ENCODE measurements around the gene RASGRF2. TPM values are rescaled to one million over a fixed set of nuclear protein-coding genes. Genes with fewer than 3 reads are reported as not detected.

RASGRF2 gene
- total and polyA plus RNA-seq, 10 donors, result 0.74 to 13.9 (median 8.8) TPM

DNA sequence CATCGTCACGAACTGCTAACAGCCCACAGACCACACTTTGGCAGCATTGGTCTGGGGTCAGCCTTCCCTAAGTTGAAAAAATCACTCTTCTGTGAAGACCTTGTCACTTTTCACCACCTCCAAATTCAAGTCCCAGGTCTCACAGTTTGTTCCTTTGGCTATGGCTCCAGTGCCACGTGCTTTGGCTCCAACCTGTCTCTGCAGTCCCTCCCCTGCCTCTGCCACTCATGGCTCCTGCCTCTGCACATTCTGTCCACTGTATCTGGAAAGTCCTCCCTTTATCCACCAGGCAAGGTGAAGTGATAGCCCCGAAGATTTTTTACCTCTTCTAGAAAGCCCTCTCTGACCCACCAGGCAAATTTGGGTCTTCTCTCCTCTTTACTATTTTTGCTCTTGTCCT lies 278.3 kb downstream of the RASGRF2 start:
- WGBS, 5 donors, result 88 to 95% (median 93%) methylated on average over 4 of the region's 4 CpGs
- DNase-seq, result no peak
- intact Hi-C loops (cut with DNase I; ENCODE audit: low total_unique reads), result no loop called here
- H3K4me1 ChIP-seq, result peaks cover 3 to 22% (median 13%) of the 10 kb centered on the region in 6 donors
- no peaks in the 10 kb centered on the region for H3K36me3 ChIP-seq
- no peak for TF ChIP-seq POLR2A (IDR thresholded peaks at IDR 0.05)
- TF ChIP-seq, protein P1, sequence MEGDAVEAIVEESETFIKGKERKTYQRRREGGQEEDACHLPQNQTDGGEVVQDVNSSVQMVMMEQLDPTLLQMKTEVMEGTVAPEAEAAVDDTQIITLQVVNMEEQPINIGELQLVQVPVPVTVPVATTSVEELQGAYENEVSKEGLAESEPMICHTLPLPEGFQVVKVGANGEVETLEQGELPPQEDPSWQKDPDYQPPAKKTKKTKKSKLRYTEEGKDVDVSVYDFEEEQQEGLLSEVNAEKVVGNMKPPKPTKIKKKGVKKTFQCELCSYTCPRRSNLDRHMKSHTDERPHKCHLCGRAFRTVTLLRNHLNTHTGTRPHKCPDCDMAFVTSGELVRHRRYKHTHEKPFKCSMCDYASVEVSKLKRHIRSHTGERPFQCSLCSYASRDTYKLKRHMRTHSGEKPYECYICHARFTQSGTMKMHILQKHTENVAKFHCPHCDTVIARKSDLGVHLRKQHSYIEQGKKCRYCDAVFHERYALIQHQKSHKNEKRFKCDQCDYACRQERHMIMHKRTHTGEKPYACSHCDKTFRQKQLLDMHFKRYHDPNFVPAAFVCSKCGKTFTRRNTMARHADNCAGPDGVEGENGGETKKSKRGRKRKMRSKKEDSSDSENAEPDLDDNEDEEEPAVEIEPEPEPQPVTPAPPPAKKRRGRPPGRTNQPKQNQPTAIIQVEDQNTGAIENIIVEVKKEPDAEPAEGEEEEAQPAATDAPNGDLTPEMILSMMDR (IDR thresholded peaks at IDR 0.05 in 8 of 11, conservative IDR thresholded peaks at IDR 0.05 in 3 of 11), result no peak
- no peak for TF ChIP-seq POLR2AphosphoS5 (IDR thresholded peaks at IDR 0.05)
- no peak overlapping the region for H3K27ac ChIP-seq
- H3K4me3 ChIP-seq, result no peak overlapping the region
- H3K27me3 ChIP-seq (replicated peaks in 1 of 7), result no peaks in the 10 kb centered on the region
- H3K9me3 ChIP-seq, result no peaks in the 10 kb centered on the region

DNA sequence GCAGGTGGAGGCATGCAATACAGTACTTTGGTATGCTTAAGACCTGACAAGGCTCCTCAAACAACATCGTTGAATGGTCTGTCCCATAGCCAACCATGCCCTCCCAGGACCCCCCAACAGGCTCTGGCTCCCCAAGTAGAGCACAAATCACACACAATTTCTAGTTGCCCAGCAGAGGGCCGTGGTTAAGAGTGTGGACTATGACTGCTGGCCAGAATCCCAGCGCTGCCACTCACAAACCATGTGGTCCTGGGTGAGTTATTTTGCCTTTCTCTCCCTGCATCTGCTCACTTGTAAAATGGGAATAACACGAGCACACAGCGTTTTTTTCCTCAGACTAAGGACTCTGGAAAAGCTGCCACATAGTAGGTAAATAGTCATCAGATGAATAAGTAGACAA lies 279.4 kb downstream of the RASGRF2 start:
- 74 to 93% (median 88%) methylated on average over 5 of the region's 5 CpGs for WGBS, 5 donors
- H3K27ac ChIP-seq, result no peak overlapping the region
- H3K36me3 ChIP-seq, result no peaks in the 10 kb centered on the region
- TF ChIP-seq POLR2A (IDR thresholded peaks at IDR 0.05) (no peak), POLR2AphosphoS5 (IDR thresholded peaks at IDR 0.05) (no peak)
- no peaks in the 10 kb centered on the region for H3K9me3 ChIP-seq
- H3K27me3 ChIP-seq (replicated peaks in 1 of 7), result no peaks in the 10 kb centered on the region
- intact Hi-C loops (cut with DNase I; ENCODE audit: low total_unique reads), result no loop called here
- H3K4me3 ChIP-seq, result no peak overlapping the region
- no peak for DNase-seq
- peaks cover 0 to 12% (median 9%) of the 10 kb centered on the region in 6 donors for H3K4me1 ChIP-seq

DNA sequence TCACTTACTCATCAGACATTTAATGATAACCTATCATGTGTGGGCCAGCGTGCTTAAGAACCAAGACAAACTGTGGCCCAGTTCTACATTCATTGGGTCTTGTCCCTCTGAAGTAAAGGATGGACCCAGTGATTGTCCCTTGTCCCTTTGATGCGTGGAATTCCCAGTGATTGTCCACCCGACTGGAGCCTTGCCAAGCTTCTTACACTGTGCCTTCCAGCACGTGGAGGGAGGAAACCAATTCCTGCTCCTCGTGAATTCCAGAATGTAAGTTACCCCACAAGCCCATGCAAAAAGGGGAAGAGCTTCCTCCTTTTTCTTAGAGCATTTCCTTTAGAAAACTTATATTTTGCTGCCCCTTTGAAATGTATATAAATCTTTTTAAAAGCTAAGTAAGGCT lies 280.8 kb downstream of the RASGRF2 start:
- no peak overlapping the region for H3K4me3 ChIP-seq
- no peak for DNase-seq
- WGBS, 5 donors, result 59 to 73% (median 63%) methylated on average over 5 of the region's 5 CpGs
- intact Hi-C loops (cut with DNase I; ENCODE audit: low total_unique reads), result no loop called here
- no peaks in the 10 kb centered on the region for H3K27me3 ChIP-seq (replicated peaks in 1 of 7)
- H3K4me1 ChIP-seq, result no peaks in the 10 kb centered on the region
- H3K9me3 ChIP-seq, result no peaks in the 10 kb centered on the region
- no peak overlapping the region for H3K27ac ChIP-seq
- H3K36me3 ChIP-seq, result peaks cover 0 to 3% (median 0%) of the 10 kb centered on the region in 6 donors
- TF ChIP-seq, protein P1 (IDR thresholded peaks at IDR 0.05 in 8 of 11, conservative IDR thresholded peaks at IDR 0.05 in 3 of 11), result no peak
- TF ChIP-seq POLR2A (IDR thresholded peaks at IDR 0.05) (no peak), POLR2AphosphoS5 (IDR thresholded peaks at IDR 0.05) (no peak)

DNA sequence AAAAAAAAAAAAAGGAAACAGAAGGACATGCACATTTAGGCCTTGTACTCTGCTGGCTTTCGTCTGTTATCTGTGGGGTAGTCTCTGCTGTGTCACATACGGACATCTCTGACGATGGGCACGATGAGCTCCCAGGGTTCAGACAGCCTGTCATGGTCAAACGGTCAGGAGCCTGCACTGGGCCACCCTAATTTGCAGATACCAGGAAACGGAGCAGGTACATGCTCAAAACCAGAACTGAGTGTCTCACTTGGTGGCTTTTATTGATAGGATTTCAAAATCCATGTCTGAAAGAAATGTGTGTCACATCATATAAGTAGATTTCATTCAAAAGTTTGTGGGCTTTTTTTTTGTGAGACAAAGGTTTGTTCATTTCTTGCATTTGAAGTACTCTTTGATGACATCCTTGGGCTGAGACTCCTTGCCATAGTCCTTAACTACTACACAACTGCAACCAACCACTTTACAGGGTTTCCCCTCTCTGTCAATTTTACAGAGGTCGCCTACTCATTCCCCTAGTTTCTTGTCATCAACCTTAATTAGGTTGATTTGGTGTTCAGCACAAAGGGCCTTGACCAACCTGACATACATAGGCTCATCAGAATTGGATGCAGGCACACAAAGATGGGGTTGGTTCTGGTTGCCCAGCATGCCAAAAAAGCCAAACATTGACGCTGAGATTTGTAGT lies 281.9 kb downstream of the RASGRF2 start:
- peaks cover 0 to 3% (median 0%) of the 10 kb centered on the region in 6 donors for H3K36me3 ChIP-seq
- 79 to 88% (median 84%) methylated on average over 8 of the region's 8 CpGs for WGBS, 5 donors
- TF ChIP-seq POLR2A (IDR thresholded peaks at IDR 0.05), result no peak
- TF ChIP-seq, protein P1 (IDR thresholded peaks at IDR 0.05 in 8 of 11, conservative IDR thresholded peaks at IDR 0.05 in 3 of 11), result no peak
- no peak for TF ChIP-seq POLR2AphosphoS5 (IDR thresholded peaks at IDR 0.05)
- intact Hi-C loops (cut with DNase I; ENCODE audit: low total_unique reads), result no loop called here
- no peak overlapping the region for H3K27ac ChIP-seq
- no peak overlapping the region for H3K4me3 ChIP-seq
- no peaks in the 10 kb centered on the region for H3K27me3 ChIP-seq (replicated peaks in 1 of 7)
- no peaks in the 10 kb centered on the region for H3K9me3 ChIP-seq
- no peaks in the 10 kb centered on the region for H3K4me1 ChIP-seq
- no peak for DNase-seq

All from spleen (tissue), 11 donors.